HepG2 (cell line): ENCODE data around the gene SGSM1. TPM values are rescaled to one million over a fixed set of nuclear protein-coding genes. Genes with fewer than 3 reads are reported as not detected.
A peak's percentile ranks its signal among the peaks of the same experiment; 100 is the strongest.

Source experiments
- ARID5B ChIP-seq: IDR thresholded peaks from 2 replicates; pipeline ENCODE4 v1.4.0; 2020; ENCODE audit warnings: mild to moderate bottlenecking, missing genetic modification reagents
- ATF1 ChIP-seq: IDR thresholded peaks from 2 replicates; pipeline ENCODE4 v1.6.1; 2016; ENCODE audit warnings: mild to moderate bottlenecking, control low read depth
- BORCS8-MEF2B ChIP-seq: sonication (generic); formaldehyde crosslinking; IDR thresholded peaks from 2 replicates; pipeline ENCODE4 v1.8.0; 2022; ENCODE audit warnings: mild to moderate bottlenecking, missing genetic modification reagents
- HDAC1 ChIP-seq: sonication (generic); formaldehyde crosslinking; IDR thresholded peaks from 2 replicates; pipeline ENCODE4 v1.5.1; 2020; ENCODE audit warnings: mild to moderate bottlenecking, missing genetic modification reagents
- HDAC6 ChIP-seq: fragments of 200-600 bp; sonication (generic); IDR thresholded peaks from 2 replicates; pipeline ENCODE4 v1.7.0; 2017; ENCODE audit warnings: mild to moderate bottlenecking, antibody characterized with exemption, low read length, low read depth
- KDM4B ChIP-seq: sonication (generic); formaldehyde crosslinking; IDR thresholded peaks from 2 replicates; pipeline ENCODE4 v1.4.0; 2020; ENCODE audit warnings: missing genetic modification reagents
- MXD4 ChIP-seq: IDR thresholded peaks from 2 replicates; pipeline ENCODE4 v1.6.1; 2016; ENCODE audit warnings: mild to moderate bottlenecking, missing biosample characterization, missing genetic modification reagents
- NCOR1 ChIP-seq: fragments of 200-600 bp; sonication (generic); IDR thresholded peaks from 2 replicates; pipeline ENCODE4 v1.7.0; 2017; ENCODE audit warnings: antibody characterized with exemption, low read length, borderline replicate concordance
- PLSCR1 ChIP-seq: sonication (generic); formaldehyde crosslinking; IDR thresholded peaks from 2 replicates; pipeline ENCODE4 v1.5.0; 2020; ENCODE audit warnings: missing genetic modification reagents, mild to moderate bottlenecking, borderline replicate concordance
- PPARG ChIP-seq: conservative IDR thresholded peaks from 2 replicates; pipeline ENCODE4 v1.6.1; 2016; ENCODE audit warnings: missing biosample characterization, missing genetic modification reagents
- PRPF4 ChIP-seq: fragments of 200-400 bp; formaldehyde crosslinking; IDR thresholded peaks from 2 replicates; pipeline ENCODE4 v1.6.1; 2016; ENCODE audit warnings: low read length, low read depth; ENCODE audit not compliant: poor library complexity, severe bottlenecking
- SRSF4 ChIP-seq: fragments of 200-400 bp; formaldehyde crosslinking; IDR thresholded peaks from one replicate; pipeline ENCODE4 v1.6.1; 2018; ENCODE audit warnings: mild to moderate bottlenecking, low read depth, low read length, moderate library complexity; ENCODE audit not compliant: poor library complexity, severe bottlenecking
- ZFP36L1 ChIP-seq: sonication (generic); formaldehyde crosslinking; IDR thresholded peaks from 2 replicates; pipeline ENCODE4 v1.8.0; 2022; ENCODE audit warnings: mild to moderate bottlenecking, missing genetic modification reagents, moderate library complexity
- ZFY ChIP-seq: sonication (generic); formaldehyde crosslinking; IDR thresholded peaks from 2 replicates; pipeline ENCODE4 v1.4.0; 2020; ENCODE audit warnings: missing genetic modification reagents
- ZNF143 ChIP-seq: sonication (generic); formaldehyde crosslinking; IDR thresholded peaks from 2 replicates; pipeline ENCODE4 v1.4.0; 2020; ENCODE audit warnings: missing genetic modification reagents
- ZNF205 ChIP-seq: IDR thresholded peaks from 2 replicates; pipeline ENCODE4 v1.6.1; 2018; ENCODE audit warnings: missing biosample characterization, missing genetic modification reagents
- ZNF281 ChIP-seq: sonication (generic); formaldehyde crosslinking; IDR thresholded peaks from 2 replicates; pipeline ENCODE4 v1.4.0; 2020; ENCODE audit warnings: missing genetic modification reagents, borderline replicate concordance
- ZNF30 ChIP-seq: sonication (generic); formaldehyde crosslinking; IDR thresholded peaks from 2 replicates; pipeline ENCODE4 v1.5.0; 2020; ENCODE audit warnings: mild to moderate bottlenecking, missing genetic modification reagents
- ZNF598 ChIP-seq: sonication (generic); formaldehyde crosslinking; IDR thresholded peaks from 2 replicates; pipeline ENCODE4 v1.5.1; 2020; ENCODE audit warnings: mild to moderate bottlenecking, missing genetic modification reagents, borderline replicate concordance
- ZNF777 ChIP-seq: sonication (generic); formaldehyde crosslinking; IDR thresholded peaks from 2 replicates; pipeline ENCODE4 v1.4.0; 2020; ENCODE audit warnings: missing genetic modification reagents
- ZNF816 ChIP-seq: sonication (generic); formaldehyde crosslinking; IDR thresholded peaks from 2 replicates; pipeline ENCODE4 v1.8.0; 2022; ENCODE audit warnings: missing genetic modification reagents, mild to moderate bottlenecking, borderline replicate concordance
- ZNF879 ChIP-seq: sonication (generic); formaldehyde crosslinking; IDR thresholded peaks from 2 replicates; pipeline ENCODE4 v1.8.1; 2023; ENCODE audit warnings: missing genetic modification reagents
- ZSCAN25 ChIP-seq: sonication (generic); formaldehyde crosslinking; IDR thresholded peaks from 2 replicates; pipeline ENCODE4 v1.8.0; 2022; ENCODE audit warnings: mild to moderate bottlenecking, missing genetic modification reagents
- polyA plus RNA-seq, 8 experiments: library from polyadenylated mRNA; depleted of rRNA in 3 of 8; stranded (reverse) in 7 of 8; unstranded in 1 of 8; fragments of >200 nt; fragmentation: Illumina TruSeq in 4 of 8; extraction: Trizol in 4 of 8; gene quantifications; 2 replicates each; pipeline versions ENCODE4 v1.2.1 to v1.2.3, GENCODE V29; 2011 to 2016; ENCODE audit warnings: low read depth in 4 of 8, missing spikeins in 1 of 8, mixed read lengths in 1 of 8; ENCODE audit not compliant: insufficient read depth in 1 of 8
- total RNA-seq, 5 experiments: library from RNA; depleted of rRNA; stranded (reverse); fragments of >200 nt; fragmentation: Illumina TruSeq; extraction: Trizol; gene quantifications; 2 replicates each; pipeline ENCODE4 v1.2.3, GENCODE V29; 2016; ENCODE audit warnings: low read depth in 1 of 5

SGSM1 gene
- total and polyA plus RNA-seq, 2 of the 13 experiments (the other 11 are each of a cell fraction or from before 2014, with no cell fraction given) = 0.07 TPM; not detected in 1

- TF ChIP-seq ZNF281 (CRISPR knock-in tag) = no peak
- peak; percentile 53; the same call in 1 of the 2 replicates for TF ChIP-seq ZFP36L1 (CRISPR knock-in tag)
- 0 out of 2 replicates have a peak, but pooled peaks have one; percentile 31 for TF ChIP-seq PPARG
- TF ChIP-seq ZNF598 (CRISPR knock-in tag) = no peak
- peak; percentile 87 for TF ChIP-seq ARID5B (CRISPR knock-in tag)
- TF ChIP-seq ZNF205 = peak; percentile 64; the same call in 1 of the 2 replicates
- no peak for TF ChIP-seq SRSF4
- no peak for TF ChIP-seq ATF1
- 0 out of 2 replicates have a peak, but pooled peaks have one; percentile 31 for TF ChIP-seq ZNF816 (CRISPR knock-in tag)
- TF ChIP-seq NCOR1 = no peak
- no peak for TF ChIP-seq ZNF879 (CRISPR knock-in tag)
- no peak; the same call in none of the 2 replicates for TF ChIP-seq MXD4 (CRISPR knock-in tag)
- no peak for TF ChIP-seq HDAC6
- TF ChIP-seq PRPF4 = no peak
- TF ChIP-seq ZFY (CRISPR knock-in tag) = 0 out of 2 replicates have a peak, but pooled peaks have one; percentile 32
- no peak; the same call in 1 of the 2 replicates for TF ChIP-seq ZNF777 (CRISPR knock-in tag)
- no peak for TF ChIP-seq ZNF30 (CRISPR knock-in tag)
- TF ChIP-seq HDAC1 (CRISPR knock-in tag) = peak; percentile 86
- TF ChIP-seq ZSCAN25 (CRISPR knock-in tag) = peak; percentile 37; the same call in 1 of the 2 replicates
- 0 out of 2 replicates have a peak, but pooled peaks have one; percentile 60 for TF ChIP-seq KDM4B
- peak; percentile 63; the same call in 1 of the 2 replicates for TF ChIP-seq ZNF143 (CRISPR knock-in tag)
- TF ChIP-seq BORCS8-MEF2B = no peak
- TF ChIP-seq PLSCR1 (CRISPR knock-in tag) = no peak
These were observed 88.4 kb downstream of the SGSM1 start (continued) for GRCh38 chr22:24894220-24894975.
